NCI-H2029 treated with DMSO at 0.1 percent for 48 hours (cell line): ENCODE measurements around the gene ARL13B.
A peak's percentile ranks its signal among the peaks of the same experiment; 100 is the strongest.
"Not testable (repeated sequence)": the region's sequence is repeated elsewhere in the genome, so short reads cannot be mapped to it uniquely, and the experiment has no call there.

Source experiments
- DNase-seq: peaks from one replicate; lab custom pipeline; 2025; lab: John Stamatoyannopoulos, UW

The ARL13B gene

DNA sequence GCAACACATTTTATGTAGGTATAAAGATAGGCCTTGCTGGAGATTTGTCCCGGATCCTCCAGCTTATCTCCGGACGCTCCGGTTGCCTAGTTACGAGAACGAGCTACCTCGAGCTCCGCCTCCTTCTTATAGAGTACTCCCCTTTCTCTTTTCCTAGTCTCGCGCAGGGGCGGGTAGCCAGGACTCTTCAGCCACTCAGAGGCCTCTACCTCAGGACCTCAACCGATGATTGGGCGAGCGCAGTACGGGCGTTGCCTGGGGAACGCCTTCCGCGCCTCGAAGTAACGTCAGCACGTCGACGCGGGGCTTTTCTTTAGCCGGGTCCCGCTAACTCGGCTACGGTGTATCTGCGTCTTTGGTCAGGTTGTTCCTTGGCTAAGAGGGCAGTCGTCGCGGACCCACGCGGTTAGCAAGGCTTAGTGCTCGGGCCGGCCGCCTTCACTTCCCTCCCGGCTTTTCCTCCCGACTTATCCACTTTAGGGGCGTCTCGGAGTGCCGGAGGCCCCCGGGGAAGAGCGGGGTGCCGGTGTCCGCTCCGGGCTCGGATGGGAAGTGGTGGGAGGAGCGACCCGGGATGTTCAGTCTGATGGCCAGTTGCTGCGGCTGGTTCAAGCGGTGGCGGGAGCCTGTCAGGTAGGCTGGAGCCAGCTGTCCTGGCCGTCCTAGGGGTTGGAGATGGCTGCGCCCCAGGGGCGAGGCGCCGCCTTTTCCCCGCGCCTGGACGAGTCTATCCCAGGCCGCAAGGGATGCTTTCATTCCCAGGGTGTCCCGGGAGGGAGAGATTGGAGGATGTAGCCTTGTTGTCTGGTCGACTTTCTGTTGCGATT, at the start of gene ARL13B:
Gene ARL13B (plus strand): TSS at position 306 of the 827 bp plus-strand sequence. CDS start 269 bp downstream, at position 575.
- DNase-seq: peak; percentile 95

DNA sequence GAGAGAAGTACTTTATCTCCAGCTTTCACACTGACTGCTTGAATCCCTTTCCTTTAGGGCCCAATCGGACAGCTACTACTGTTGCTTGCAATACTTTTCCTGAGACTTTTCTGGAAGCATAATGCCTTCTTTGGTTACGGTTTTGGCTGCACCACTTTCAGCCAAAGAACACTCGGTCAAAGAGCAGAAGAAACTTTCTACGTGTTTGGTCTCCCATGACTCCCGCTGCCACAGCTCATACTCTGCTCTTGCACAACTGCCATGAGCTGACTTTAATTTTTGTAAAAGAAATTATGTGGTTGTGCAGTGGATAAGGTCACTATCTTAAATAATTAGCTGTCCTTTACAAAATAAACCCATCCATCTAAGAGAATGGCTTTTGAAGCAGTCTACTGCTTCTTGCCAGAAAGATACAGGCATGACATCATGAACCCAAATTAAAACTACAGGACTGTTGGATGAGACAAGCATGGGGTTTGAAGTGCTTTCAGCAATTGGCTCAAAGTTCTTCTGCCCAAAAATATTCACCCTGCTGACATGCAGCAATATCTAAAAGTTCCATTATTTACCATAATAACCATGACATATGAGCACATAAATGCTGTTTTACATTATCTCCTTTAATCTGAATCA, 48.2 kb upstream of the ARL13B start:
- DNase-seq: no peak

DNA sequence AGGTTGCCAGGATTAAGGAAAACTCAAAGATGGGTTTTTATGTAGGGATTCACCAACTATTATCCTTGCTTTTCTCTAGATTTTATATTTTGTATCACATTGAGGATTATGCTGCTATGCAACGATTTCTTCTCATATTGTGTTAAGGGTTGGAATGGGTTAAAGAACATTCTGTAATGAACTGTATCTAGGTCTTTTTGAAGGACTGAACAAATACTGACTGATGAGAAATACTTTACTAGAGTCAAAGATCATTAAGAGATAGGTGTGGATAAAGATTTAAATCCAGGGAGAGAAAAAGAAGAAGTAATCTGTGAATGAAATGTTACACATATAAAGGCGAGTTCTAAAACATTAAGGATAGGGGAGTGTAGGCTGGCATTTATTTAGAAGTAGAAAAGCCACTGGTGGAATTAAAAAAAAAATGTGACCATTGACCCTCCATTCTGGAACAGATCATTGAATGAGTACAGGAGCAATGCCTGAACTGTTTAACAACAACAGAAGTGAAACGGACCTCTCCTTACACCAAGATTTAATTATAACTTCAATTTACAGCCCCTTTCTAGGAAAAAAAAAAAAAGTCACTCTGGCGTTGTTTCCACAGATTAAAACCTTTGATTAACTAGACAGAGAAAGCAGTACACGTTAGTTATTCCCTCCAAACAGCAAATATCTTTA, 45.4 kb upstream of the ARL13B start:
- DNase-seq: no peak

DNA sequence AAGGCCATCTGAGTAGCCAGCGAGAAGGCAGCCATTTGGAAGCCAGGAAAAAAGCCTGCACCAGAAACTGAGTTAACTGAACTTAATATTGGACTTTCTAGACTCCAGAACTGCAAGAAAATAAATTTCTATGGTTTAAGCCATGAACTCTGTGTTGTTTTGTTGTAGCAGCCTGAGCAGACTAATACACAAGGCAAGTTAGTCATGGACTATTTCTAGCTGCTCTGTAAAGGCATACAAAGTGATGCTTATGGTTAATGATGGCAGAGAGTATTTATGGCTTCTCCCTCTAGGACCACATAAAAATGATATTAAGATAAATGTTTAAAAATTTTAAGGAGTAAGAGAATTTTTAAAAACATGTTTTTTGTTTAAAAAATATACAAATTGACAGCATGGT, 43.4 kb upstream of the ARL13B start:
- DNase-seq: no peak

DNA sequence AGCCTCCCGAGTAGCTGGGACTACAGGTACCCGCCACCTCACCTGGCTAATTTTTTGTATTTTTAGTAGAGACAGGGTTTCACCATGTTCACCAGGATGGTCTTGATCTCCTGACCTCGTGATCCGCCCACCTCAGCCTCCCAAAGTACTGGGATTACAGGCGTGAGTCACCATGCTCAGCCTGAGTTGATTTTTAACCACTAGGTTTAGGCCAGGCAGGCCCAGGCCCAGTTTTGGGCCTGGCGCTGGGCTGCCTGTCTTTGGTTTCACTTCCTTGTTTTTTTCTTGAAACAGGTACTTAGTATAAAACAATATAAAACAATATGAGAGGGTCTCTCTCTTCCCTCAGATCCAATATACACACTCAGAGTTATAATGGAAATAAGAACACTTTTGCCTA, 42.5 kb upstream of the ARL13B start:
- not testable (repeated sequence) for DNase-seq

DNA sequence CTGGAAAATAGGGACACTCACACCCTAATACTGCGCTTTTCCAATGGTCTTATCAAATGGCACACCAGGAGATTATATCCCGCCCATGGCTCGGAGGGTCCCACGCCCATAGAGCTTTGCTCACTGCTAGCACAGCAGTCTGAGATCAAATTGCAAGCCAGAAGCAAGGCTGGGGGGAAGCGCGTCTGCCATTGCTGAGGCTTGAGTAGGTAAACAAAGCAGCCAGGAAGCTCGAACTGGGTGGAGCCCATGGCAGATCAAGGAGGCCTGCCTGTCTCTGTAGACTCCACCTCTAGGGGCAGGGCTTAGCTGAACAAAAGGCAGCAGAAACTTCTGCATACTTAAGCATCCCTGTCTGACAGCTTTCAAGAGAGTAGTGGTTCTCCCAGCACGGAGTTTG, 30.0 kb upstream of the ARL13B start:
- DNase-seq: not testable (repeated sequence)

DNA sequence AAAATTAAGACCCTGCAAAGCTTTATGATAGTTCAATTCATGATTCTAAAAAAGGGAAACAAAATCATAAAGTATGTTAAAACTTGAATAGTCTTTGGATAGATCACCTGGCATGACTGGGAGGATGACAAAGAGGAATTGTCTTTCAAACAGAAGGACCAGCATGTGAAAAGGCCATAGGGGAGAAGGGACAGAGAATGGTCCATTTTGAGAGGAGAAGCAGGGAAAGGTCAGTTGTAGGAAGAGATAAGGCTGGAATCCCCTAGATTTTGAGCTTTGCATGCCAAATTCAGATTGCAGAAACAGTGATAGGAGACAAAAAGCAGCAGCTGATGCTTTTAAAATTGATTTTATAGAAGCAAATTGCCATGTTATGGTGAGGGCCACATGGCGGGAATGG, 18.9 kb upstream of the ARL13B start:
- no peak for DNase-seq

DNA sequence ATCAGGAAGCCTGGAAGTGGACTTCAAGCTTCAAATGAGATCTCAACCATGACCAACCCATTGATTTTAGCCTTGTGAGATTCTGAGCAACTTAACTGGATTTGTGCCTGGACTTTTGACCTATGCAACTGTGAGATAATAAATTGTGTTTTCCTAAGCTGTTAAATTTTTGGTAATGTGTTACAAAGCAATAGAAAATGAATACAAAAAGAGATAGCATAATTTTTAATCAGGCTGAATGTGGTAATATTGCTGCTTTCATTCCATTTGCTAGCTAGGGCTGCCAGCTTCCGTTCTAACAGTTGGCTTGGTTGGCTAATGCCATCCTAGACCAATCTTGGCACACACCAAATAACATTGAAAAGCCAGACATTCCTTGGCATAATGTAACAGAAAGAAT, 18.5 kb upstream of the ARL13B start:
- DNase-seq: no peak

DNA sequence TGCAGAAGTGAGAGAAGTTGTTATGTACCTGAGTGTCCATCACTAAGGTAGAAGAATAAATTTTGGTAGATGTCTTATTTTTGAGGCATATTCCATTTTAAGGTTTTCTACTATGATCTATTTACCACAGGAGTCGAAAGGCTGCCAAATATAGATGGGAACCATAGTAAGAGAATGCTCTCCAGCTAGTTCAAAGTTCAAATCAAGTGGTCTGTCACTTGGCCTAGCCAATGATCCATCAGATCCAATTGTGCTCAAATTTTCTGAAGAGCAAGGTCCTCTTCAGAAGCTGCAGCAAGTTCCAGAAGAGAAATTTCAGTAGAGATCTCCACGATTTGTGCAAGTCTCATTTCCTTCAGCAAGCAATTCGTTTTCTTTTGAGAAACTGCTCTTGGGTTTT, 17.2 kb upstream of the ARL13B start:
- no peak for DNase-seq

DNA sequence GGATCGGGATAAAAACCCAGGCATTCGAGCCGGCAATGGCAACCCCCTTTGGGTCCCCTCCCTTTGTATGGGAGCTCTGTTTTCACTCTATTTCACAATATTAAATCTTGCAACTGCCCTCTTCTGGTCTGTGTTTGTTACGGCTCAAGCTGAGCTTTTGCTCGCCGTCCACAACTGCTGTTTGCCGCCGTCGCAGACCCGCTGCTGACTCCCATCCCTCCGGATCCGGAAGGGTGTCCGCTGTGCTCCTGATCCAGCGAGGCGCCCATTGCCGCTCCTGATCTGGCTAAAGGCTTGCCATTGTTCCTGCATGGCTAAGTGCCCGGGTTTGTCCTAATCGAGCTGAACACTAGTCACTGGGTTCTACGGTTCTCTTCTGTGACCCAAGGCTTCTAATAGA, 14.8 kb upstream of the ARL13B start:
- not testable (repeated sequence) for DNase-seq

DNA sequence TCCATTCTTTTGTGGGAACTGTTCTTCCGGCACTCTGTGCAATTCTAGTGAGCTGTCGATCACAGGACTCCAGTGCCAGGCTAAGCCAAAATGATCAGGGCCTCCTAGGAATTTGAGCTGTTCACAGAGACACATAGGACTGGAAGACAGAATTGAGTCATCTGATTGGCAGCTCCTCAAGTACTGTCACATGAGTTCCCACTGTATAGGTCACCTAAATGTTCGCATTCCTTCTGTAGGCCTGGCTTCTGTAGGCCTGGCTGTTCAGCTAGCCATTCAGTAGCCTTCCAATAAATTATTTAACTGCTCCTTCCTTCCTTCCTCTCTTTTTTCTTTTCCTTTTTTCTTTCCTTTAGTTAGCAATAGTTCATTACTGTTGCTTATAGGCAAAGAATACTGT, 10.5 kb upstream of the ARL13B start:
- no peak for DNase-seq

DNA sequence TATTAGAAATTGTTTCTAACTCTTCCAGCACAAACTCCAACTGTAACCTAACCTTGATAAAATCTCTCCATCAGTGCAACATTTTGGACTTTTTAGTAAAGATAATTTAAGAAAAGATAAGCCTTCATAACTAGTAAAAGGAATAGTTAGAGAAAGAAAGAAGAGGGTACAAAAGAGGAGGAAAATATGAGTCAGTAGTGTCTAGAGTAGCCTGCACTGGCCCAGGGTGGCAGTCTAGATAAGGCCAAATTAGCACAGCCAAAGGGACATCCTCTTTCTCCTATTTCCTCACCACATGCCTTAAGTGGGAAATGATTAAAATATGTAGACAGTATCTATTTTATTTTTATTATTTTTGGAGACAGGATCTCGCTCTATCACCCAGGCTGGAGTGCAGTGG, 10.0 kb upstream of the ARL13B start:
- DNase-seq: no peak

DNA sequence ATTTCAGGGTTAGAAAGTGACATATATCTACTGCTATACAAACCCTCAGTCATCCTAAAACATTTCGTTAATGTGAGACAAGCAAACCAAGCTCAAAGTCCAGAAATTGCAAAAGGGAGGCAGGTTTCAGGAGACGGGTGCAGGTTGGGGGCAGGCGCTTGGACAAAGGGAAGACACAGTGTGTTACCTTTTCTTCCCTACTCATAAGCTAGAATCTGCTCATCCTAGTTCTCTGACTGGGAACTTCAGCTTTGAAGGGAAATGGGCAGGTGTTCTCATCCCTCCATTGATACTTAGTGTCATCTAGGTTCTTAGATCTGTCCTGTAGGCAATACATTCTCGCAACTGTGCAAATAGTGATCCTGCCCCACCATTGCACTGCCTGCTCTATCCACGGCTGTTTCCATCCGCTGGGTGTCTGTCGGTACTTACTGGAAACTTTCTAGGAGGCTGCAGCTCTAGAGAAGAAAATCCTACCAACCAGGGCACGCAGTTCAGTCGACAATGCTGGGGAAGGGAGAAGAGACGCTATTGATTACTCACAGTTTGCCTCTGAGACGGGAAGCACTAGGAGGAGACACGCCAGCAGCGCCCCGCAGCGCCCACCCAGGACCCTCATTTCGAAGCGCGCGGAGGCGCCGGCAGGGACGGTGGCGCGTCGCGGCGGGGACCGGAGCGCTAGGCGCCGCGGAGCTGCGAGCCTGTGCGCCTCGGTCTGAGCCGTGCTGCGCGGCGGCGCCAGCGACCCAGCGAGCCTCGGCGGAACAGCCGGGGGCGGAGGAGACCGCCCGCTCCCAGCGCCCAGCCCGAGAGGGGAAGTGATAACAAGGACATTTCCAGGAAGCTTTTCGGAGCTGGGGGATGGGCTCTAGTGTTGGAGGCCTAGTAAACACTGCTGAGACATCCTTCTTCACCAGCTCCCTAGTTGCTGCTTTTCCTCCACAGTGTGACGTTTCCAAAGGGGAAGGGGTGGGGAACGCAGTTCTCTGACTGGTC, 6.5 kb upstream of the ARL13B start, which contains the start of gene PROS1:
Gene PROS1 (minus strand): TSS at position 766 of the 996 bp plus-strand sequence. CDS start 147 bp downstream, at position 619.
- peak; percentile 13 for DNase-seq

DNA sequence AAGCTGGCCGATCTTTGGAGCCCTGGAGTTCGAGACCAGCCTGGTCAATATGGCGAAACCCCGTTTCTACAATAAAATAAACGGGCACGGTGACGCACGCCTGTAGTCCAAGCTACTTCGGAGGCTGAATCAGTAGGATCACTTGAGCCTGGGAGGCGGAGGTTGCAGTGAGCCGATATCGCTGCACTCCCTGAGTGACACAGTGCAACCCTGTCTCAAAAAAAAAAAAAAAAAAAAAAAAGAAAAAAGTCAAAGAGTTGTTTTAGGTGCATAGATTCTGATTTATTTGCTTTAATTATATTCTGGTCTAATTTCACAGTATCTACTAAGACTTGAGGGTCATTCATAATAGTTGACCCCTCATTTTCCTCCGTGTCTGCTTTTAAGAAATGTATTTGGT, 1.7 kb downstream of the ARL13B start:
- no peak for DNase-seq

DNA sequence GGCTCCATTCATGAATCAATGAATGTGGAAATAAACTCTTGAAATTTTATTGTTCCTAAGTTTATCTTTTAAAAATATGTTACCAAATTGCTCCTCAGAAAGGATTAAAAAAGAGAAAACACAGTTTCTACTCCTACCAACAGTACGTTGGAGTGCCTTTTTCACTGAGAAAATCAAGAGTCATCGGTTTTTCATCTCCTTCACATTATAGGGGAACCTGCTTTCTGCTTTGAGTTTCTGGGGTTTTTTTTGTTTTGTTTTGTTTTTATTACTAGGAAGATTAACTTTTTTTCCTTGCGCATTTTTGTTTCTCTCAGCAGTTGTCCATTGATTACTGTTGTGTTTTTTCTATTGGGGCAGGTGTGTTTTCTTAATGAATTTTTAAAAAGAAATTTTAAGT, 3.5 kb downstream of the ARL13B start:
- no peak for DNase-seq

DNA sequence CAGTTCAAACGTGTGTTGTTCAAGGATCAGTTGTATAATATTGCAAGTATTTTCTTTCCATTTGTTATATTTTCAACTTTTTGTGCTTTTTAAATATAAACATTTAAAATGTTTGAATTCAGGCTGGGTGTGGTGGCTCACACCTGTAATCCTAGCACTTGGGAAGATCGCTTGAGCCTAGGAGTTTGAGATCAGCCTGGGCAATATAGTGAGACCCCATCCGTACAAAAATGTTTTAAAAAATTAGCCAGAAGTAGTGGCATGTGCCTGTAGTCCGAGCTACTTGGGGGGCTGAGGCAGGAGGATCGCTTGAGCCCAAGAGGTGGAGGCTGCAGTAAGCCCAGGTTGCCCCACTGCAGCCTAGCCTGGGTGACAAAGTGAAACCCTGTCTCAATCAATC, 4.7 kb downstream of the ARL13B start:
- no peak for DNase-seq

DNA sequence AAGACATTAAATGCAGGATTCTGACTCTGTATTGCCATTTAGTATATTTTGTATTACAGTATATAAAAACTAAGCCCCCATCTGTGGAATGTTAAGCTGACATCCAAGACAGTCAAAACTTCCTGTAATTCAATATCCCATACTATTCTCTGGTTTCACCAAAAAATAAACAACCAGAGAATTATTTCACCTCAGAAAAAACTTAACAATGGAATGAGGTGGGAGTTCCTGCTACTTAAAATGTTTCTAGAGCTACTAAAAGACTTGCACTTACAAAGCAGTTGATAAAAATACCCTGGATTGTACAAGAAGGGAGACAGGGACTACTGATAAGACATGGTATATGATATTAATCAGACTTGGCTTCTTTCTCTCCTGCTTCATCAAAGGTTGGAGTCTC, 8.3 kb downstream of the ARL13B start:
- DNase-seq: no peak

DNA sequence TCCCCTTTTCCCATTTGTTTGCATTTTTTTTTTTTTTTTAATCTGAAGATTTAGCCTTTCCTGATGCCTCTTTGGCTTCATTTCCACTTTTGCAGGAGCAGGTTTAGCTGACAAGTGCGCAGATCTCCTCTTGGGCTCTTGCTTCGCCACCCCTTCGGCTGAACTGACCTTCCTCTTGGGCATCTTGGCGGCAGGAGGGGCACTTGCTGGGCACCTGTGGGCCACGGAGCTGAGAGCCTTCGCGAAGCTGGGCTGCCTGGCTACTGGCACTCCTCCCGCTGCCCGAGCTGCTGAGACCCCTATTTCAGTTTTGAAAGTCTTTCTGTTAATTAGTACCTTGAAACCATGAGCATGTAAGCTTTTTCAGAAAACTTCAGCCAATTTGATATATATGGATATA, 8.8 kb downstream of the ARL13B start:
- DNase-seq: no peak

DNA sequence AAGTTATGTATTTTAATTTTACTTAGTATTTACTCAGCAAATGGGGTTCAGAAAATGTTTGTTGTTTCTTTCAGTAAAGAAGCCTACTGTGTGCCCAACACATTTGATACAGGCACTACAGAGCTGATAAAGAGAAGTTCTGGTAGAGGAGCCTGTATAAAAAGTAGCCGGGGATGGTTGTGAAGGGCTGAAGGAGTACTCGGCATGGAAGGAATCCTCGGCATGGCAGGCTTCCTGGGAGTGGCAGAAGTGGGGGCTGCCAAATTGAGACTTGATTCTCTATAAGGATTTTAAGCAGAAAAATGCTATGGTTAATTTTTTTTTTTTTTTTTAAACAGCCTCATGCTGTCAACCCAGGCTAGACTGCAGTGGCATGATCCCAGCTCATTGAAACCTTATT, 9.3 kb downstream of the ARL13B start:
- no peak for DNase-seq

DNA sequence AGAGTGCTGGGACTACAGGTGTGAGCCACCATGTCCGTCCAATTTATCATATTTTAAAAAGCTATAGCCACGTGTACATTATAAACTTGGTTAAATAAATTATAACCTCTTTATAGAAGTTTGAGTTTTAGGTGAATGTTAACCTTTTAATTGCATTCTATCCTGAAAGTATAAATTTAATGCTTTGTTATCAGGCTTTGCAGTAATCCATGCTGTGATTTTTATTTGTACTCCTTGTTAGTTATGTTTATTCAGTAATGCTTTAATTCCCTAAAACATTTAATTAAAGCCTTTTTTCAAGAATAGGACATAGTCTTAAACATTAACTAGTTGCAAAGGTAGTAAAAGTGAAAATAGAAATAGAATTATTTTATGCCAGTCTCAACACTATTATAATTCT, 11.7 kb downstream of the ARL13B start:
- no peak for DNase-seq

DNA sequence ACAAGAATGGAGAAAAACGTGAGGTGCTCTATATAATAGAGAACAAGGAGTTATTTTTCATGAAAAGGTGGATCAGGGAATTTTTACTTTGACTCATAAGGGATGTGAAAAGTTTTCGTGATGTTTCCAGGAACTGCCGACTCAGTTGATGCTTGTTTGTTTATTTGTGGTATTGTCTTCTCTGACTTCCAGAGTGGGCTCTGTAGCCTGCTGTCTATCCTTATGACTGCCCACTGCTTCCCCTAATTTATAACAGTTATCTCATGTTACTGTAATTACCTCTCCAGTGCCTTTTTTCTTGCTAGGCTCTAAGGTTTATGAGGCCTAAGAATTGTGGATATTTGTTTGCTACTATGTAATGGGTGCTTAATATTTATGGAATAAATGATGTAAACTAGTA, 12.3 kb downstream of the ARL13B start:
- no peak for DNase-seq

DNA sequence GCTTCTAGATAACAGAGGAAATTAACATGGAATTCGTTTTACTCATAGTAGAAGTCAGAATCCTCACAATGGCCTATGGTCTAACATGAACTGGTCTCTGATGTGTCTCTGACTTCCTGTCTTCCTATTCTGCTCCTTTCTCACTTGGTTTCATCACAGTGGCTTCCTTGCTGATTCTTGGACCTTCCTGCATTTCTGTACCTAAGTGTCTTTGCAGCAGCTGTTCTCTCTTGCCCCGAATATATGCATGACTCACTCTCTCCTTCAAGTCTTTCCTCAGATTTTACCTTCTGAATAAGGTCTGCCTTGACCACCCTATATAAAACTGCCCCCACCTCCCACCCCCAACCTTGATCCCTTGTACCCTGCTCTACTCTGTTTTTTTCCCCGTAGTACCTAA, 14.1 kb downstream of the ARL13B start:
- DNase-seq: no peak
